ENCODE results near the gene AZIN2.

Gene AZIN2

GRCh38 chr1:33050221-33051076 is 30.5 kb upstream of the AZIN2 start:
- Histone ChIP-seq H3K27ac (ENCODE audit: low read depth, low read length, poor library complexity, severe bottlenecking) (no peak overlapping the region), H3K4me2 (ENCODE audit: low read length) (no peak overlapping the region), H3K4me3 (ENCODE audit: low read depth, low read length, poor library complexity, severe bottlenecking) (no peak overlapping the region)

GRCh38 chr1:33055210-33056008 is 25.5 kb upstream of the AZIN2 start:
- no peak overlapping the region for H3K4me2 ChIP-seq (ENCODE audit: low read length)

More at GRCh38 chr1:33050221-33051076, 30.5 kb upstream of the AZIN2 start:
- H3K9ac ChIP-seq (ENCODE audit: low read length), result no peak overlapping the region
- H3K79me2 ChIP-seq (ENCODE audit: insufficient read depth, low read length), result no peaks in the 10 kb centered on the region
- H3K9me2 ChIP-seq (ENCODE audit: low read depth, low read length), result no peaks in the 10 kb centered on the region
- peaks cover 11% of the 10 kb centered on the region; the same call in 1 of the 2 replicates for H3K27me3 ChIP-seq (ENCODE audit: insufficient read depth, low read length)
- no peaks in the 10 kb centered on the region for H3K36me3 ChIP-seq (ENCODE audit: insufficient read depth, low read length)
- no peaks in the 10 kb centered on the region for H4K20me1 ChIP-seq (ENCODE audit: insufficient read depth, low read length)
- H3K4me1 ChIP-seq (ENCODE audit: insufficient read depth, low read length, severe bottlenecking), result no peaks in the 10 kb centered on the region
- TF ChIP-seq CTCF (IDR thresholded peaks at IDR 0.05; ENCODE audit: low read length) (no peak), EZH2 (IDR thresholded peaks at IDR 0.05; ENCODE audit: borderline replicate concordance, low read length) (no peak)
- 0 out of 2 replicates have a peak, but pooled peaks cover 3% of the 10 kb centered on the region for H3K9me3 ChIP-seq (ENCODE audit: low read length)
- H3F3A ChIP-seq (ENCODE audit: insufficient read depth, low read length), result no peaks in the 10 kb centered on the region
- no peak overlapping the region for H2AFZ ChIP-seq (ENCODE audit: low read length)

GRCh38 chr1:33056426-33056825 is 24.5 kb upstream of the AZIN2 start:
- no peak overlapping the region for H3K27ac ChIP-seq (ENCODE audit: low read depth, low read length, poor library complexity, severe bottlenecking)
- H3K36me3 ChIP-seq (ENCODE audit: insufficient read depth, low read length), result no peaks in the 10 kb centered on the region
- no peak for TF ChIP-seq EZH2 (IDR thresholded peaks at IDR 0.05; ENCODE audit: borderline replicate concordance, low read length)
- no peak for TF ChIP-seq CTCF (IDR thresholded peaks at IDR 0.05; ENCODE audit: low read length)
- no peaks in the 10 kb centered on the region for H3K9me3 ChIP-seq (ENCODE audit: low read length)
- H3K9me2 ChIP-seq (ENCODE audit: low read depth, low read length), result no peaks in the 10 kb centered on the region
- H2AFZ ChIP-seq (ENCODE audit: low read length), result no peak overlapping the region
- H3K9ac ChIP-seq (ENCODE audit: low read length), result no peak overlapping the region
- H3K4me3 ChIP-seq (ENCODE audit: low read depth, low read length, poor library complexity, severe bottlenecking), result no peak overlapping the region
- H3K4me1 ChIP-seq (ENCODE audit: insufficient read depth, low read length, severe bottlenecking), result peaks cover 7% of the 10 kb centered on the region
- H3K4me2 ChIP-seq (ENCODE audit: low read length), result no peak overlapping the region
- no peaks in the 10 kb centered on the region for H3K27me3 ChIP-seq (ENCODE audit: insufficient read depth, low read length)
- H4K20me1 ChIP-seq (ENCODE audit: insufficient read depth, low read length), result no peaks in the 10 kb centered on the region
- no peaks in the 10 kb centered on the region for H3F3A ChIP-seq (ENCODE audit: insufficient read depth, low read length)
- H3K79me2 ChIP-seq (ENCODE audit: insufficient read depth, low read length), result no peaks in the 10 kb centered on the region

More at GRCh38 chr1:33055210-33056008, 25.5 kb upstream of the AZIN2 start:
- Histone ChIP-seq H3K9me3 (ENCODE audit: low read length) (no peaks in the 10 kb centered on the region), H3K9ac (ENCODE audit: low read length) (no peak overlapping the region), H3K79me2 (ENCODE audit: insufficient read depth, low read length) (no peaks in the 10 kb centered on the region), H2AFZ (ENCODE audit: low read length) (no peak overlapping the region), H3K27me3 (ENCODE audit: insufficient read depth, low read length) (0 out of 2 replicates have a peak, but pooled peaks cover under 1% of the 10 kb centered on the region), H3K36me3 (ENCODE audit: insufficient read depth, low read length) (no peaks in the 10 kb centered on the region), H3K27ac (ENCODE audit: low read depth, low read length, poor library complexity, severe bottlenecking) (no peak overlapping the region), H4K20me1 (ENCODE audit: insufficient read depth, low read length) (no peaks in the 10 kb centered on the region), H3K4me1 (ENCODE audit: insufficient read depth, low read length, severe bottlenecking) (peaks cover 7% of the 10 kb centered on the region), H3F3A (ENCODE audit: insufficient read depth, low read length) (no peaks in the 10 kb centered on the region), H3K4me3 (ENCODE audit: low read depth, low read length, poor library complexity, severe bottlenecking) (no peak overlapping the region), H3K9me2 (ENCODE audit: low read depth, low read length) (no peaks in the 10 kb centered on the region)
- TF ChIP-seq CTCF (IDR thresholded peaks at IDR 0.05; ENCODE audit: low read length) (peak; percentile 58), EZH2 (IDR thresholded peaks at IDR 0.05; ENCODE audit: borderline replicate concordance, low read length) (no peak)
